Measurements from ENCODE around the gene EIF2S3B. TPM values are rescaled to one million over a fixed set of nuclear protein-coding genes. Genes with fewer than 3 reads are reported as not detected.

The EIF2S3B gene
- polyA plus RNA-seq, 1 of the 3 experiments (the other 2 are of a cell fraction) = 0.07 TPM

- TF ChIP-seq ELF1 (IDR thresholded peaks at IDR 0.05) (no peak), RCOR1 (IDR thresholded peaks at IDR 0.05; ENCODE audit: low read length) (no peak), TCF12 (IDR thresholded peaks at IDR 0.05) (no peak), TEAD4 (IDR thresholded peaks at IDR 0.05; ENCODE audit: borderline replicate concordance, insufficient read depth) (no peak), REST (IDR thresholded peaks at IDR 0.05; ENCODE audit: low read depth, low read length) (no peak), RXRA (IDR thresholded peaks at IDR 0.05; ENCODE audit: borderline replicate concordance, low read depth) (no peak), USF2 (IDR thresholded peaks at IDR 0.05; ENCODE audit: borderline replicate concordance, low read depth, low read length) (no peak), YY1 (IDR thresholded peaks at IDR 0.05; ENCODE audit: low read depth) (no peak), NFIC (IDR thresholded peaks at IDR 0.05; ENCODE audit: borderline replicate concordance) (no peak), PBX3 (IDR thresholded peaks at IDR 0.05) (no peak)
- no peaks in the 10 kb centered on the region for H4K20me1 ChIP-seq (ENCODE audit: insufficient read depth)
- H3K27ac ChIP-seq (ENCODE audit: low read depth in 2 of 2, low read length in 1 of 2) = no peak overlapping the region
- no peak overlapping the region for H2AFZ ChIP-seq (ENCODE audit: low read depth)
- 40% methylated on average over 5 of the region's 7 CpGs for WGBS (ENCODE audit: low lambda C conversion rate)
- no peaks in the 10 kb centered on the region for H3K9me3 ChIP-seq
- H3K79me2 ChIP-seq (ENCODE audit: insufficient read depth) = no peaks in the 10 kb centered on the region
- H3K9ac ChIP-seq = no peak overlapping the region
- H3K9me2 ChIP-seq = no peaks in the 10 kb centered on the region
- H3K4me3 ChIP-seq (ENCODE audit: low read depth in 2 of 2, low read length in 1 of 2) = no peak overlapping the region
- no peaks in the 10 kb centered on the region; a peak in 1 of 4 replicates for H3K4me1 ChIP-seq (ENCODE audit: control insufficient read depth in 1 of 2, insufficient read depth in 2 of 2, low read depth in 1 of 2, low read length in 1 of 2)
- no peak overlapping the region for H3K4me2 ChIP-seq
- CTCF ChIA-PET = interaction anchor here (1.3 kb wide), 1 partner anchor 319 kb away, joined by 3 read pairs; no protein-coding TSS in a partner anchor
- no peak for DNase-seq
- no peaks in the 10 kb centered on the region for H3K36me3 ChIP-seq (replicated peaks in 1 of 2; ENCODE audit: control insufficient read depth in 1 of 2, insufficient read depth in 2 of 2, low read length in 1 of 2)
- POLR2A ChIA-PET = no interaction called here
- H3F3A ChIP-seq (replicated peaks; ENCODE audit: insufficient read depth) = no peaks in the 10 kb centered on the region
- peaks cover 12% of the 10 kb centered on the region; the same call in 1 of the 2 replicates for H3K27me3 ChIP-seq (ENCODE audit: insufficient read depth)
These were observed 49.2 kb downstream of the EIF2S3B start for GRCh38 chr12:10554756-10555481.

GRCh38 chr12:10557329-10557728 lies 51.6 kb downstream of the EIF2S3B start:
- ChIA-PET POLR2A (no interaction called here), CTCF (no interaction called here)
- TF ChIP-seq NFIC (IDR thresholded peaks at IDR 0.05; ENCODE audit: borderline replicate concordance) = no peak
- TF ChIP-seq FOXM1 (IDR thresholded peaks at IDR 0.05; ENCODE audit: low read depth) = no peak
- TF ChIP-seq TEAD4 (IDR thresholded peaks at IDR 0.05; ENCODE audit: borderline replicate concordance, insufficient read depth) = no peak
- TF ChIP-seq RFX5 (IDR thresholded peaks at IDR 0.05; ENCODE audit: low read length) = no peak
- TF ChIP-seq MAX (IDR thresholded peaks at IDR 0.05; ENCODE audit: low read depth) = no peak
- no peak for TF ChIP-seq REST (IDR thresholded peaks at IDR 0.05; ENCODE audit: low read depth, low read length)
- TF ChIP-seq MXI1 (IDR thresholded peaks at IDR 0.05; ENCODE audit: low read depth, low read length) = no peak
- no peak for TF ChIP-seq FOSL2 (IDR thresholded peaks at IDR 0.05; ENCODE audit: borderline replicate concordance, low read depth)
- no peak for TF ChIP-seq SMC3 (IDR thresholded peaks at IDR 0.05; ENCODE audit: low read depth, low read length)
- no peak for TF ChIP-seq RAD21 (IDR thresholded peaks at IDR 0.05; ENCODE audit: low read length)
- no peak for TF ChIP-seq EP300 (IDR thresholded peaks at IDR 0.05; ENCODE audit: borderline replicate concordance in 1 of 2, low read depth in 1 of 2, low read length in 1 of 2)

More at GRCh38 chr12:10557329-10557728, 51.6 kb downstream of the EIF2S3B start:
- no peak overlapping the region for H2AFZ ChIP-seq (ENCODE audit: low read depth)
- no peaks in the 10 kb centered on the region for H3K9me3 ChIP-seq
- no peaks in the 10 kb centered on the region for H3K36me3 ChIP-seq (replicated peaks in 1 of 2; ENCODE audit: control insufficient read depth in 1 of 2, insufficient read depth in 2 of 2, low read length in 1 of 2)
- H3K9ac ChIP-seq = no peak overlapping the region
- no peaks in the 10 kb centered on the region for H3K4me1 ChIP-seq (ENCODE audit: control insufficient read depth in 1 of 2, insufficient read depth in 2 of 2, low read depth in 1 of 2, low read length in 1 of 2)
- H3K4me2 ChIP-seq = no peak overlapping the region
- H4K20me1 ChIP-seq (ENCODE audit: insufficient read depth) = no peaks in the 10 kb centered on the region
- DNase-seq = no peak
- no peaks in the 10 kb centered on the region for H3K9me2 ChIP-seq
- no peaks in the 10 kb centered on the region for H3F3A ChIP-seq (replicated peaks; ENCODE audit: insufficient read depth)
- no peaks in the 10 kb centered on the region for H3K79me2 ChIP-seq (ENCODE audit: insufficient read depth)
- WGBS (ENCODE audit: low lambda C conversion rate) = 9% methylated on average over 6 of the region's 6 CpGs
- H3K27ac ChIP-seq (ENCODE audit: low read depth in 2 of 2, low read length in 1 of 2) = no peak overlapping the region
- no peak overlapping the region for H3K4me3 ChIP-seq (ENCODE audit: low read depth in 2 of 2, low read length in 1 of 2)
- H3K27me3 ChIP-seq (ENCODE audit: insufficient read depth) = peaks cover 18% of the 10 kb centered on the region; the same call in 1 of the 2 replicates

Data from SK-N-SH (cell line).